NT2/D1 (cell line): ENCODE results near the gene ELP4.

Source experiments
- SUZ12 ChIP-seq: IDR thresholded peaks from 2 replicates; pipeline ENCODE4 v1.6.1; 2011; ENCODE audit not compliant: insufficient read length, insufficient read depth; ENCODE audit errors: extremely low read depth
- YY1 ChIP-seq: IDR thresholded peaks from 2 replicates; pipeline ENCODE4 v1.6.1; 2011; ENCODE audit not compliant: insufficient read length, insufficient read depth
- ZNF274 ChIP-seq: IDR thresholded peaks from 2 replicates; pipeline ENCODE4 v1.6.1; 2011; ENCODE audit warnings: mild to moderate bottlenecking, low read depth, low read length

DNA sequence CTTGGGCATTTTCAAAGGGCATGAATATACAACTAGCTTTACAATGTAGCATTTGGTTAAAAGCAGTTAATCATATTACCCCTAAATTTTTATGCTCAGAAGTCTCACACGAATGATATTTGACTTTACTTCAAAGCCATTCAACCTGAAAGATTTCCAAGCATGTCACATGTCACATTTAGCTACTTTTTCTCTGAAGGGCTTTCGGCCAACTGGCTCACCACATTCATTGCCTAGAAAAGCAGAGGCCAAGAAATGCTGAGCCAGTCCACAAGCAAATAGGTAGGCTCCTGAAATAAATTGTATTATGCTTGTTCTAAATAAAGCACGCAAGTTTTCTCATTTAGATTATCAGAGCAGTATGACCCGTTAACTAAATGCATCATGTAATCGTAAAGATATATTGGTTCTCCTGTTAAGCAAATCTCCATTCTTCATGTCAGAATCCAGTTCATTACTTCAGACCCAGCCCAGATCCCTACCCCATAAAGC, 271.0 kb downstream of the ELP4 start:
- TF ChIP-seq YY1 (no peak), SUZ12 (no peak), ZNF274 (no peak)
